Neural cell (in vitro differentiated cells): Measurements from ENCODE around the gene CRYGN. TPM values are rescaled to one million over a fixed set of nuclear protein-coding genes. Genes with fewer than 3 reads are reported as not detected.

Source experiments
- H2AFZ ChIP-seq: fragments of 200-600, 300-800 bp; sonication (generic), shearing (Covaris generic); 2 replicates; pipeline ENCODE4 v1.6.0; 2014; ENCODE audit warnings: low read depth, mild to moderate bottlenecking, antibody characterized with exemption, low read length, moderate library complexity
- H3F3A ChIP-seq: fragments of 200-600 bp; shearing (Covaris generic); 2 replicates; pipeline ENCODE4 v1.6.1; 2016; ENCODE audit warnings: mild to moderate bottlenecking, moderate library complexity, mixed read lengths, antibody characterized with exemption, low read length; ENCODE audit not compliant: insufficient read depth, poor library complexity, severe bottlenecking
- H3K27ac ChIP-seq: fragments of 200-600, 300-800 bp; sonication (generic), shearing (Covaris generic); 2 replicates; pipeline ENCODE4 v1.5.1; 2014; ENCODE audit warnings: mild to moderate bottlenecking, low read length, moderate library complexity
- H3K27me3 ChIP-seq: fragments of 300-800, 200-600 bp; sonication (generic), shearing (Covaris generic); 2 replicates; pipeline ENCODE4 v1.6.0; 2014; ENCODE audit warnings: mild to moderate bottlenecking, low read depth, low read length, moderate library complexity; ENCODE audit not compliant: insufficient read depth
- H3K36me3 ChIP-seq: fragments of 300-800, 200-600 bp; sonication (generic), shearing (Covaris generic); 2 replicates; pipeline ENCODE4 v1.5.1; 2014; ENCODE audit warnings: mild to moderate bottlenecking, antibody characterized with exemption, low read length, moderate library complexity; ENCODE audit not compliant: insufficient read depth
- H3K4me2 ChIP-seq: fragments of 300-800, 200-600 bp; sonication (generic), shearing (Covaris generic); 2 replicates; pipeline ENCODE4 v1.6.0; 2014; ENCODE audit warnings: mild to moderate bottlenecking, low read length
- H3K4me3 ChIP-seq: fragments of 300-800, 200-600 bp; sonication (generic), shearing (Covaris generic); 2 replicates; pipeline ENCODE4 v1.5.1; 2014; ENCODE audit warnings: mild to moderate bottlenecking, low read length, moderate library complexity
- H3K79me2 ChIP-seq: fragments of 200-600 bp; shearing (Covaris generic); replicated peaks from 2 replicates; pipeline ENCODE4 v1.6.0; 2014; ENCODE audit warnings: mild to moderate bottlenecking, low read length, moderate library complexity; ENCODE audit not compliant: insufficient read depth
- H3K9ac ChIP-seq: fragments of 300-800, 200-600 bp; sonication (generic), shearing (Covaris generic); 2 replicates; pipeline ENCODE4 v1.6.1; 2016; ENCODE audit warnings: mild to moderate bottlenecking, low read length, mixed read lengths
- H3K9me2 ChIP-seq: fragments of 200-600 bp; shearing (Covaris generic); 2 replicates; pipeline ENCODE4 v1.6.1; 2016; ENCODE audit warnings: mild to moderate bottlenecking, low read length, mixed read lengths; ENCODE audit not compliant: insufficient read depth
- H3K9me3 ChIP-seq: fragments of 200-600, 300-800 bp; sonication (generic), shearing (Covaris generic); 2 replicates; pipeline ENCODE4 v1.6.1; 2016; ENCODE audit warnings: mild to moderate bottlenecking, mixed run types, low read length, moderate library complexity, mixed read lengths
- H4K20me1 ChIP-seq: fragments of 200-600 bp; shearing (Covaris generic); 2 replicates; pipeline ENCODE4 v1.6.1; 2016; ENCODE audit warnings: mild to moderate bottlenecking, mixed run types; ENCODE audit not compliant: insufficient read depth
- CTCF ChIP-seq: fragments of 450-650 bp; IDR thresholded peaks from 2 replicates; pipeline ENCODE4 v1.5.1; 2014; ENCODE audit warnings: antibody characterized with exemption, mild to moderate bottlenecking, moderate library complexity; ENCODE audit not compliant: poor library complexity, severe bottlenecking
- EP300 ChIP-seq: fragments of 450-650 bp; conservative IDR thresholded peaks from 2 replicates; pipeline ENCODE4 v1.6.1; 2014; ENCODE audit warnings: antibody characterized with exemption, mild to moderate bottlenecking, moderate library complexity; ENCODE audit not compliant: poor library complexity, severe bottlenecking
- EZH2 ChIP-seq: fragments of 200-600, 300-800 bp; shearing (Covaris generic), sonication (generic); IDR thresholded peaks from 2 replicates; pipeline ENCODE4 v1.6.1; 2014; ENCODE audit warnings: antibody characterized with exemption, low read length, borderline replicate concordance, mild to moderate bottlenecking; ENCODE audit not compliant: insufficient read depth, poor library complexity, severe bottlenecking
- MXI1 ChIP-seq: fragments of 450-650 bp; conservative IDR thresholded peaks from 2 replicates; pipeline ENCODE4 v1.6.1; 2014; ENCODE audit warnings: antibody characterized with exemption, mild to moderate bottlenecking; ENCODE audit not compliant: poor library complexity, severe bottlenecking
- POLR2AphosphoS5 ChIP-seq: IDR thresholded peaks from 2 replicates; pipeline ENCODE4 v1.6.1; 2012
- RAD21 ChIP-seq: fragments of 450-650 bp; conservative IDR thresholded peaks from 2 replicates; pipeline ENCODE4 v1.6.1; 2014; ENCODE audit warnings: antibody characterized with exemption, mild to moderate bottlenecking, moderate library complexity
- REST ChIP-seq: IDR thresholded peaks from 2 replicates; pipeline ENCODE4 v1.6.1; 2012; ENCODE audit warnings: borderline replicate concordance
- SMC3 ChIP-seq: fragments of 450-650 bp; conservative IDR thresholded peaks from 2 replicates; pipeline ENCODE4 v1.6.1; 2014; ENCODE audit warnings: antibody characterized with exemption, mild to moderate bottlenecking, moderate library complexity; ENCODE audit not compliant: poor library complexity
- TAF1 ChIP-seq: IDR thresholded peaks from 2 replicates; pipeline ENCODE4 v1.6.1; 2012; ENCODE audit warnings: low read depth
- polyA plus RNA-seq: library from polyadenylated mRNA; depleted of rRNA; stranded (reverse); fragments of >200 nt; gene quantifications from 2 replicates; pipeline ENCODE4 v1.2.3, GENCODE V29; 2014

CRYGN gene
- polyA plus RNA-seq, 1 donor from 2014 or later: not detected

DNA sequence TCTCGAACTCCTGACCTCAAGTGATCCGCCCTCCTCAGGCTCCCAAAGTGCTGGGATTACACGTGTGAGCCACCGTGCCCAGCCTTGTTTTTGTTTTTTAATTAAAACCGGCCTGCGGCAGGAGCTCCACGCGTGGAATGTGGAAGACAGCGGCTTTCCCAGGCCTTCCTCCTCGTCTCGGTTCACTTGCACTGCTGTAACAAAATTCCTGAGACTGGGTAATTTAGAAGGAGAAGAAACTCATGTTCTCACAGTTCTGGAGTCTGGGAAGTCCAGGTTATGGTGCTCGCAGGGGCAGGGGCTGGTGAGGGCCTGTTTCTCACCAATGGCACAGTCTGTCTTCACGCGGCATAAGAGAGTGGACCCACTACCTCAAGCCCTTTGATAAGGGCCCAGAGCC is 14.4 kb upstream of the CRYGN start:
- H4K20me1 ChIP-seq: no peaks in the 10 kb centered on the region
- H3K9me3 ChIP-seq: no peaks in the 10 kb centered on the region
- no peaks in the 10 kb centered on the region for H3F3A ChIP-seq
- no peak overlapping the region for H3K4me2 ChIP-seq
- no peak overlapping the region for H3K4me3 ChIP-seq
- H2AFZ ChIP-seq: no peak overlapping the region
- H3K27me3 ChIP-seq: no peaks in the 10 kb centered on the region
- no peaks in the 10 kb centered on the region for H3K36me3 ChIP-seq
- H3K9me2 ChIP-seq: no peaks in the 10 kb centered on the region
- no peak overlapping the region for H3K27ac ChIP-seq
- TF ChIP-seq SMC3 (no peak), EZH2 (no peak), RAD21 (no peak), REST (no peak), MXI1 (no peak), POLR2AphosphoS5 (no peak), EP300 (no peak), TAF1 (no peak), CTCF (no peak)
- no peak overlapping the region for H3K9ac ChIP-seq
- H3K79me2 ChIP-seq: no peaks in the 10 kb centered on the region

GRCh38 chr7:151453326-151453791 is 13.4 kb upstream of the CRYGN start:
- no peaks in the 10 kb centered on the region for H3K9me3 ChIP-seq
- H3K4me2 ChIP-seq: no peak overlapping the region
- H3K9me2 ChIP-seq: no peaks in the 10 kb centered on the region
- H3K9ac ChIP-seq: no peak overlapping the region
- no peak overlapping the region for H3K4me3 ChIP-seq
- no peaks in the 10 kb centered on the region for H3K36me3 ChIP-seq
- TF ChIP-seq POLR2AphosphoS5: no peak
- no peak for TF ChIP-seq REST
- TF ChIP-seq TAF1: no peak
- TF ChIP-seq EZH2: no peak
- no peak for TF ChIP-seq MXI1
- no peak for TF ChIP-seq CTCF
- no peak for TF ChIP-seq SMC3
- no peak for TF ChIP-seq EP300
- no peak for TF ChIP-seq RAD21
- H3K79me2 ChIP-seq: no peaks in the 10 kb centered on the region
- peaks cover 4% of the 10 kb centered on the region for H3K27me3 ChIP-seq
- no peaks in the 10 kb centered on the region for H3F3A ChIP-seq
- no peak overlapping the region for H3K27ac ChIP-seq
- H4K20me1 ChIP-seq: no peaks in the 10 kb centered on the region
- no peak overlapping the region for H2AFZ ChIP-seq
